MM.1S (cell line): Measurements from ENCODE around the gene IL17C.

Source experiments
- CTCF ChIP-seq: fragments of 300-600 bp; sonication (generic); IDR thresholded peaks from 2 replicates; pipeline ENCODE4 v1.5.1; 2016; ENCODE audit warnings: antibody characterized with exemption, low read length, mixed read lengths
- EZH2 ChIP-seq: fragments of 300-600 bp; sonication (generic); optimal IDR thresholded peaks from 2 replicates; pipeline ENCODE3; 2017; ENCODE audit warnings: low read depth, mild to moderate bottlenecking, antibody characterized with exemption, low read length, mixed read lengths
- EZH2phosphoT487 ChIP-seq: fragments of 300-600 bp; sonication (generic); IDR thresholded peaks from 2 replicates; pipeline ENCODE4 v1.6.1; 2018; ENCODE audit warnings: antibody characterized with exemption, low read length

GRCh38 chr16:88618182-88618955, 20.0 kb upstream of the IL17C start:
- TF ChIP-seq CTCF, result no peak
- TF ChIP-seq EZH2, result no peak
- TF ChIP-seq EZH2phosphoT487, result no peak
